ENCODE data around the gene DUSP16.

GRCh38 chr12:12592930-12593329 is 30.3 kb upstream of the DUSP16 start:
- TF ChIP-seq POLR2A (IDR thresholded peaks at IDR 0.05): no peak
- TF ChIP-seq, protein P1, sequence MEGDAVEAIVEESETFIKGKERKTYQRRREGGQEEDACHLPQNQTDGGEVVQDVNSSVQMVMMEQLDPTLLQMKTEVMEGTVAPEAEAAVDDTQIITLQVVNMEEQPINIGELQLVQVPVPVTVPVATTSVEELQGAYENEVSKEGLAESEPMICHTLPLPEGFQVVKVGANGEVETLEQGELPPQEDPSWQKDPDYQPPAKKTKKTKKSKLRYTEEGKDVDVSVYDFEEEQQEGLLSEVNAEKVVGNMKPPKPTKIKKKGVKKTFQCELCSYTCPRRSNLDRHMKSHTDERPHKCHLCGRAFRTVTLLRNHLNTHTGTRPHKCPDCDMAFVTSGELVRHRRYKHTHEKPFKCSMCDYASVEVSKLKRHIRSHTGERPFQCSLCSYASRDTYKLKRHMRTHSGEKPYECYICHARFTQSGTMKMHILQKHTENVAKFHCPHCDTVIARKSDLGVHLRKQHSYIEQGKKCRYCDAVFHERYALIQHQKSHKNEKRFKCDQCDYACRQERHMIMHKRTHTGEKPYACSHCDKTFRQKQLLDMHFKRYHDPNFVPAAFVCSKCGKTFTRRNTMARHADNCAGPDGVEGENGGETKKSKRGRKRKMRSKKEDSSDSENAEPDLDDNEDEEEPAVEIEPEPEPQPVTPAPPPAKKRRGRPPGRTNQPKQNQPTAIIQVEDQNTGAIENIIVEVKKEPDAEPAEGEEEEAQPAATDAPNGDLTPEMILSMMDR (IDR thresholded peaks at IDR 0.05): no peak

All from lower leg skin (tissue), 3 donors.